ENCODE results near the gene ACY1. TPM values are rescaled to one million over a fixed set of nuclear protein-coding genes. Genes with fewer than 3 reads are reported as not detected.

ACY1 gene
- 101 and 159 TPM in 2 replicates for total RNA-seq (2014; rRNA removed; shearing (Covaris generic); ENCODE audit: low replicate concordance)

DNA sequence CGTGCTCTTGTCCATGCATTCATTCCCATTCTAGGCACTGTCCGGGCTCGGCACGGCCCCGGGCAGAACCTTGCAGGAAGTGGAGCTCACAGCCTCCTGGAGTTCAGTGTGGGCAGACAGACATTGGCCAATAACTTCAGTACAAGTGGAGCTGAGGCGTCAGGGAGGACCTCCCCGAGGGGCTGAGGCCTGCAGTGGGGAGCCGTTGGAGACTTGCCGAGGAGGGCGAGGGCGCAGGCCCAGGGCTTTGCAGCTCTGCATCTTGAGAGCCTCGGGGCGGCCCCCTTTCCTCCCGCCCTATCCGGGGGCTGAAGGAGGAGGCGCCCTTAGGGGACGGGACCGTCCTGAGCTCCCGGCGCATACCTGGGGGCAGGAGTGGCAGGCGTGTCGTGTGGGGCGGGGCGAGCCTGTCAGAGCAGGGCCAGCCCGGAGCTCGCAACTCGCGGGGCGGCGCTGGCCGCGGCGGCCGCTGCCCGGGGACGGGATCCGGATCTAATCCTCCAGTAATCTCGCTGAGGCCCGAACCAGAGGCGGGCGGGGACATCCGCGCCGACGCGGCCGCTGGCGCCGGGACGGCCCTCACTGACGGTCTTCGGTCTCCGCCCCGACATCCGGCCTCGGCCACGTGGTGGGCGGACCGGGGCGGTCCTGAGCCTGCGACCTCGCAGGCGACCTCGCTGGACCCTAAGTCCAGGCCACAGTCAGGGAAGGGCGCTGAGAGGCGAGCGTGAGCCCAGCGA, at the start of gene ACY1:
TSS of gene ACY1 (plus strand) at position 698 of the 740 bp plus-strand sequence. CDS start 530 bp downstream, outside the sequence.
- in situ Hi-C loops (cut with HindIII; ENCODE audit: low pct_unique_long_range_greater_than_20kb, low sequenced_read_pairs): no loop called here
- DNase-seq (ENCODE audit: low read depth): peak; percentile 93

DNA sequence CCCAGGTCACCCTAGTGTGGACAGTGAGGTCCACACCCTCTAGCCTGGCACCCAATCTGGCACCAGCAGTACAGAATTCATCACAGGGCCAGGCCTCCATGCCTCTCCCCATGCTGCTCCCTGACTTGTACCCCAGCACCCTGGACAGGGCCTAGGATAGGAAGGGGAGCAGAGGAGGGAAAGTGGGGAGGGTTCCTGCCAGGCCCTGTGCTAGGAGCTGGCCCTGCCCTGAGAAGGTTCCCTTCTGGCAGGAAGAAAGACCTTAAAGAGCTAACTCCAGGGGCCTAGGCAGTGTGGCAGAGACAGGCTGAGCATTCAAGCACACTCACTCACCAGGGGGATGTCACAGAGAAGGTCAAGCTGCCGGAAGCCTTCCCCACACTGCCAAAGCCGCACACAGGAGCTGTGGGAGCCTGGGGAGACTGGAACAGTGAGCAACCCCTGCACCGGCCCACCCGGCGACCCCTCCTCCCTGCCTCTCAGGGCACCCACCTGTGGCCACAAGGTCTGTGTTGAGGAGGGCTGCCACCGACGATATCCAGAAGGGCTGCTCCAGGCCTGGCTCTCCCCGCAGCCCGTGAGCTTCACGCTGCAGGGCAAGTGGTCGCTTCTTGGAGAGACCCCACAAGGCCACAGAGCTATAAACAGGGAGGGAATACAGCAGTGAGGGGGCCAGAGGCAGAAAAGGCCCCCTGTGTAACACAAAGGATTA, 49.0 kb upstream of the ACY1 start:
- in situ Hi-C loops (cut with HindIII; ENCODE audit: low pct_unique_long_range_greater_than_20kb, low sequenced_read_pairs): no loop called here
- DNase-seq (ENCODE audit: low read depth): no peak

DNA sequence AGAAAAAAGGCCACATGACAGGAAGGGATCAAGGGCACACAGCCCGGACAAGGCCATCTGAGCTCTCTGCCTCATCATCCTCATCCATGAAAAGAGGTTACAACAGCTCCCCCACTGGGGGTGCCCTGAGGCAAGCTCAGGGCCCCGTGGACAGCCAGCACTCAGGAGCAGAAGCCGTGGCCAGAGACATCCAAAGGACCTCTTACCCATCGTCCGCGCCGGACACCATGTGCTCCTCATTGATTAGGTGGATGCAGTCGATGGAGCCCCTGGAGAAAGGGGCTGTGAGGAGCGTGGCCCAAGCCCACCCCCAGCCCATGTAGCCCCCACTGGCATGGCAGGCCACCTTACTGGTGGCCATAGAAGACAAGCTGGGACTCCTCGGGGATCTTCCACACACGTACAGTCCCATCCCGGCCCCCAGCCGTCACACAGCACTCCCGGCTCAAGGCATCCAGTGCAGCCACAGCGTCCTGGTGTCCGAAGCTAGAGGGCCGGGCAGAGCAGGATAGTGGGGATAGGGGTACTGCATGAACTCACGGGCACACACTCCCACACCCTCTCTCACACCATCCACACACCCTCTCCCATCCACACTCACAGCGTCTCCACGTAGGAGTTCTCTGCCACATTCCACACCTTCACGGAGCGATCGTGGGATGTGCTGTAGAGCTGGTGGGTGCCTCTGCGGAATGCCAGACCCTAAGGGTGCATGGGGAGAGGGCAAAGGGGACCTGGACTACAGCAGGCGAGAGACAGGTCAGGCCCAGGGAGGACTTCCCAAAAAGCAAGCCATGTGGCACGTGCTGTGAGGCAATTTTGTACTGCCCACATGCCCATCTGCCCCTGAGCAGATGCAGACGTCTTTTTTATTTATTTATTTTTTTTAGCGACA, 48.1 kb upstream of the ACY1 start:
- in situ Hi-C loops (cut with HindIII; ENCODE audit: low pct_unique_long_range_greater_than_20kb, low sequenced_read_pairs): no loop called here
- no peak for DNase-seq (ENCODE audit: low read depth)

DNA sequence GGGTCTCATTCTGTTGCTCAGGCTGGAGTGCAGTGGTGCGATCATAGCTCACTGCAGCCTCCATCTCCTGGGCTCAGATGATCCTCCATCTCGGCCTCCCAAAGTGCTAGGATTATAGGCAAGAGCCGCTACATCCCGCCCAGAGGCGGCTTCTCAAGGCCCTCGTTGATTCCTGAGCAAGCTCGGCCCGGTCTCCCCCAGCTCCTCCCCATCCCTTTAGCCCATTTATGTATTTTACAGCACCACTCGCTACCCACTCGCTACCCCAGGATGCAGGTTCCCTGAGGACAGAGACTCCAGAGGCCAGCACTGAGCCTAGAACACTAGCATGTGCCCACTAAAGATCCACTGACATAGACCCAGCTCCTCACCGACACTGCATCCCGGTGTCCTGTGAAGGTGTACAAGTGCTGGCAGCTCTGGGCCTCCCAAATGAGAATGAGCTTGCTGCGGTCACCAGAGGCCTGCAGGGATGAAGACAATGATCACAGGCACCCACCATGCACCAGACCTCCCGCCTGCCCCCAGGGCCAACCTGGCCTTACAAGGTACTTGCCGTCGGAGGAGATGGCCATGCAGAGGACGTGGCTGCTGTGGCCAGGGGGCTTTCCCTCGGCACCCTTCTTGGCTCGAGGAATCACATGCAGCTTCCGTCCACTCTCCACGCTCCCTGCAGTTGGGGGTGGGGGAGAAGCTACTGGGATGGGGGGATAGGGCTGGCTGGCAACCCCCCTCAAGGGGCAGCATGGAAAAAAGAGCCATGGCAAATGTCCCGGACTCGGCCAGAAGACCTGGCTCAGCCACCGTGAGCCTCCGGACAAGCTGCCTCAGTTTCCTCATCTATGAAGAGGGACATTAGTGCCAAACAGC, 47.2 kb upstream of the ACY1 start:
- in situ Hi-C loops (cut with HindIII; ENCODE audit: low pct_unique_long_range_greater_than_20kb, low sequenced_read_pairs): no loop called here
- no peak for DNase-seq (ENCODE audit: low read depth)

DNA sequence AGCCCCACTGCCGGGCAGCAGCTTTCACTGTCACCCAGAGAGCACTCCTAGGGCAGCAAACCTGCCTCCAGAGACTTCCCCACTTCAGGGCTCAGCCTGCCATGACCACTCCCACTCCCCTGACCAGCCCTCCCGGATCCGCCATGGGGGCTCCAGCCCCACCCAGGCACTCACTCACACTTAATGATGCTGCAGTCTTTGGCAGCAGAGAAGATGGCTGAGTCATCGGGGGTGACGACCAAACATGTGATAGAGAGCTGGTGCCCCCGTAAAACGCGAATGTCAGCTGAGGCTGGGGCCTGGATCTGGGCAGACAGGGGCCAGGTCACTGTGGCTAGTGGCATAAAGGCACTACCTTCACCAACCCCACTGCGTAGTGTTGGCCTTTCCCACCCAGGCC, 46.3 kb upstream of the ACY1 start:
- no peak for DNase-seq (ENCODE audit: low read depth)

DNA sequence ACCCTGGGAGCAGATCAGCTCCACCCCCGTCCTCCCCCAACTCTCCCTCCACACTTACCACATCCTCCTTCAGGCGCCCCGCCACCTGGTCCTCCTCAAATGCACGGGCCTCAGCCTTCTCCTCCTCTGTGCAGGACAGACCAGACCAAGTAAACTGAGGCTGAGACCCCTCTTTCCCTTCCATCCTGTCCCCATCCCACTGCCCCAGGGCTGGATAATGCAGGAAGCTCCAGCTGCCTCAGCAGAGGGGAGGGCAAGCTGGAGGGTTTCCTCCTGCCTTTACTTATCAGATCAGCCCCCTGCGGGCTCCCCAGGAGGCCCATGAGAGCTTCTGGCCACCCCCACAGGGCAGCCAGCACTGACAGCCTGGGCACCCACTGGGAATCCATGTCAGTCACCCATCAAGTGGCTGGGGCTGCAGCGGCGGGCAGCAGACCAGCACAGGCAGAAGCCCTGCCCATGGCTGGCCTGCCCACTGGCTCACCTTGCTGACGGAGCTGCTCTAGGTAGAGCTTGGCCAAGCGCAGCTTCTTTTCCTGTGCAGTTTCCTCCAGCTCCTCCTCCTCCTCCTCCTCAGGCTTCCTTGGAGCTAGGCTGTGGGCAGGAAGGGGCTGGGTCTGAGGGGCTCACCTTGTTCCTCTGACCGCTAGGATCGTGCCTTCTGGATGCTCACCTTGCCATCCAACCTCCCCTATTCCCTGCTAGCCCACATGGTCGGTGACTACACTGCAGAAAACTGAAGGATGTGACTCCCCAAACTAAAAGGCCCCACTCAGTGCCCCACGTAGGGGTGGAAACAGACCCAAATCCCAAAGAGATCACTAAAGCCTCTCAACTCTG, 45.5 kb upstream of the ACY1 start:
- in situ Hi-C loops (cut with HindIII; ENCODE audit: low pct_unique_long_range_greater_than_20kb, low sequenced_read_pairs): no loop called here
- no peak for DNase-seq (ENCODE audit: low read depth)

More for the DNA sequence above, 46.3 kb upstream of the ACY1 start:
- in situ Hi-C loops (cut with HindIII; ENCODE audit: low pct_unique_long_range_greater_than_20kb, low sequenced_read_pairs): no loop called here

DNA sequence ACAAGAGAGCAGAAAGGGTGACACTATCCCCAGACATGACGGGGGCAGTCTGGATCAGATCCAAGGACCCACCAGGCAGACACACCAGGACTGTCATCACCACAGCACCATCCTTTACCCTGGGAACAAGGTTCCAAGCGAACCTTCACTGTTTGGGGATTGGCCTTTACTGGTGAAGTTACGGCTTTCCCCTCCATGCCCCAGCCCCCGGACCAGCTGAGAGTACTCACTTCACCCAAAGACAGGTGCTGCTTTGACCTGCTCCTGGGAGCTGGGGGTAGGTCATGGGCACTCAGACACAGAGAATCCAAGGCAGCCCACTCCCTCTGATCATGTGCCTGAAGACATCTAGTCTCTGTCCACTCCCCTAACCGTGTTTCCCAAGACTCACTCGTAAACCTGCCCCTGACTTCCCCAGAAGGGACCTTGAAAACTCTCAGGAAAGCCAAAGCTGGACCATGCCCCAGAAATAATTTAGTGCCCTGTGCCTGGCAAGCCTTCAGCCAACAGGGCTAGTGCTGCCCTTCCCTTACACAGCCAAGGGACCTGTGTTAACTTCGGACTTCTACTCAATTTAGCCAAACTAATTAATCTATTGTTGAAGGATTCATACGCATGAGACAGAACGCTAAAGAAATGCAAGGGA, 44.4 kb upstream of the ACY1 start:
- in situ Hi-C loops (cut with HindIII; ENCODE audit: low pct_unique_long_range_greater_than_20kb, low sequenced_read_pairs): no loop called here
- no peak for DNase-seq (ENCODE audit: low read depth)

DNA sequence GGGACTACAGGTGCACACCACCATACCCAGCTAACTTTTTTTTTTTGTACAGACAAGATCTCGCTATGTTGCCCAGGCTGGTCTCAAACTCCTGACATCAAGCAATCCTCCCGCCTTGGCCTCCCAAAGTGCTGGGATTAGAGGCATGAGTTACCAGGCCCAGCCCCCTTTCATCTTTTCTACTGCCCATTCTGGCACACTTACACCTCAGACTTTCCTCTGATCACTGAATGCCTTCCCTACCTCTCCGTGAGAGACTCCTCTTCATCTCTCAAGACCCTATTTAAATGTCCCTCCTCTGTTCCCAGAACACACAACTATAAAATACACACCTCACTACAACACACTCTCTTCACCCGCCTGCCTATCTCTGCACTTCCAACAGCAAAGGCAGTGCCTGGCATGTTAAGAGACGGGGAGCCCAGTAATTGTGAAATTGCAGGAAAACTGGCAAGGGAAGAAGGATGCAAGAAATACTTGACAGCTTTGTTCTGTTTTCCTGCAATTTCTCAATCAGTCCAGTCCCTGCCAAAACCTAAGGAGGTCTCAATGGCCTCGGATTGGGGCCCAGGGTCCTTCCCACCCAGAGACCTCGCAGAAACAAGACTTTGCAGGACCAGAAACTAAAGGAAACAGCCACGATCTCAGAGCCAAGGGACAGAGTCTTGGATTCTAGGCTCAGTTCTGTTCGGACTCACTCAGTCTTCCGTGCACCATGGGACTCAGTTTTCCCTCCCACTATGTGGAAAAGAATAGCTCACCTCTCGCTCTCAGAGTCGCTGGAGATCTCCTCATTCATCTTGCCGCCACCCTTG, 42.5 kb upstream of the ACY1 start:
- in situ Hi-C loops (cut with HindIII; ENCODE audit: low pct_unique_long_range_greater_than_20kb, low sequenced_read_pairs): no loop called here
- no peak for DNase-seq (ENCODE audit: low read depth)

DNA sequence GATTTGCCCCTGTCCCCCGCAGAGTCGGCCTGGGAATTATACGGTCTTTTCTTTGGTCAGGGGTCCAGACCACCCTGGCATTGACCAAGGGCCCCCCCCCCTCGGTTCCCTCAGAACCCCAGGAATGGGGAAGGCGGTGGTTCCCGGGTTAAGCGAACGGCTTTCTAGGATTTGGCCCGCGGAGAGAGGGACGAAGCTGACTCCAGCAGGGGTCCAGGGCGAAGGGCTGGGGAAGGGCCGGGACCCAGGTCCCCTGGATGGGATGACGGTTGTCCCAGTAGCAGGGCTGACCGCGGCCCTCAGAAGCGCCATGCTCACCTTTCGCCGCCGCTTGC, 41.9 kb upstream of the ACY1 start:
- in situ Hi-C loops (cut with HindIII; ENCODE audit: low pct_unique_long_range_greater_than_20kb, low sequenced_read_pairs): no loop called here
- no peak for DNase-seq (ENCODE audit: low read depth)

DNA sequence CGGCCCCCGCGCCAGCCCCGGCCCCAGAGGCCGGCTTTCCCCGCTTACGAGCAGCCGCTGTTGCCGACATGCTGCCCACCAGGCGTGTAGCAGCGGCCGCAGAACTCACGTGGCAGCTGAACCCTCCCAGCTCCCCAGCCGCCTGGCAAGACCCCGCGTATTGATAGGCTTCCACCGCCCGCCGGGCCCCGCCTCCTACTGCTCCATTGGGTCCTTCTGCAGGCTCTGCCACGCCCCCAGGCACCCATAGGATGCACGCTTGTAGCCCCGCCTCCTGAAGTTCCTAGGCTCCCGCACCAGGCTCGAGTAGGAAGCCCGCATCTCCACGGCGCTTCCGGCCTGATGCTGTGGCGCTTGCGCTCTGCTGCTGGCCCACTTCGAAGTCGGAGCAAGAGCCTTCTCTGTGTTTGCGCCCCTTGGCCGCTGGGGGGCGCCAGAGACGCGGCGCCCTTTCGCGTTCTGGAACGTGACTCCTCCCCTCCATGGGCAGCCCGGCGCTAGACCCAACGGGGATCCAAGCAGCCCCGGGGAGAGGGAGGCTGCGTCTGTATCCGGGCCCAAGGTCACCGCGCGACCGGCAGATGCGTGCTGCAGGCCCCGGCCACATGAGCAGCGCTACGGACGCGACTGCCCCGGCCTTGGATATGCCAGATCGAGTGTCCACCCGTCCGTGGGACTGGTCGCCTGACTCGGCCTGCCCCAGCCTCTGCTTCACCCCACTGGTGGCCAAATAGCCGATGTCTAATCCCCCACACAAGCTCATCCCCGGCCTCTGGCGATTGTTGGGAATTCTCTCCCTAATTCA, 41.3 kb upstream of the ACY1 start, which contains the start of the genes PARP3 and RRP9:
TSS of gene PARP3 (plus strand) at position 566 of the 805 bp plus-strand sequence. CDS start 993 bp downstream, outside the sequence.
TSS of gene RRP9 (minus strand) at position 107 of the 805 bp plus-strand sequence. CDS start at position 70, 37 bp downstream.
- DNase-seq (ENCODE audit: low read depth): peak; percentile 99
- in situ Hi-C loops (cut with HindIII; ENCODE audit: low pct_unique_long_range_greater_than_20kb, low sequenced_read_pairs): no loop called here

DNA sequence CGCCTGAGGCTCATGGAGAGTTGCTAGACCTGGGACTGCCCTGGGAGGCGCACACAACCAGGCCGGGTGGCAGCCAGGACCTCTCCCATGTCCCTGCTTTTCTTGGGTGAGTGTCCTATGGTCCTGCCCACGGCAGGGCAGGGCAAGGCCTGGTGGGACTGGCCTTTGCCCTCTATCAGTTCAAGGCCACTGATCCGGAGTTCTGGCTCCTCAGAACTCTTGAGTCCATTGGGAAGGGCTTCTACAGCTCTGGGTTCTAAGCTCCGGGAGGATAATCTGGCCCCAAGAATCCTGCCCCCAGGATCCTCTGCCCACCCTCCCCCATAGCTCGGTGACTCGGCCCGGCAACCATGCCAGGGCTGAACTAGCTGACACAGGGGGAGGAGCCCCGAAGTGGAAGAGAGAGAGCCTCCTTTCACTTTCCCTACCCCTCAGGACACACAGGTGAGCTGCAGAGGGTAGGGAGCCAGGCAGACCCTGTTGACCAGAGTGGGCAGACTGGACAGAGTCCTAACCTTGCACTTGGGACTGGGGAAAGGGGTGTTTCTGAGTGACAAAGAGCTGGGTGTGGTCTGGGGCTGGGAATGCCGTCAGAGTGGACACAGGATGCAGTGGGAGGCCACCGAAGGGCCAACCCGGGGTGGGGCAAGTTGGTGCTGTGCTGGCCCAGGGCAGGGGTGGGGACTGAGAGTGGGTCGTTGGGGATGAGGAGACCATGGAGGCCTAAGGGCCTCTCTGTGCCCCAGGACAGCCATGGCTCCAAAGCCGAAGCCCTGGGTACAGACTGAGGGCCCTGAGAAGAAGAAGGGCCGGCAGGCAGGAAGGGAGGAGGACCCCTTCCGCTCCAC, 40.5 kb upstream of the ACY1 start:
- in situ Hi-C loops (cut with HindIII; ENCODE audit: low pct_unique_long_range_greater_than_20kb, low sequenced_read_pairs): no loop called here

DNA sequence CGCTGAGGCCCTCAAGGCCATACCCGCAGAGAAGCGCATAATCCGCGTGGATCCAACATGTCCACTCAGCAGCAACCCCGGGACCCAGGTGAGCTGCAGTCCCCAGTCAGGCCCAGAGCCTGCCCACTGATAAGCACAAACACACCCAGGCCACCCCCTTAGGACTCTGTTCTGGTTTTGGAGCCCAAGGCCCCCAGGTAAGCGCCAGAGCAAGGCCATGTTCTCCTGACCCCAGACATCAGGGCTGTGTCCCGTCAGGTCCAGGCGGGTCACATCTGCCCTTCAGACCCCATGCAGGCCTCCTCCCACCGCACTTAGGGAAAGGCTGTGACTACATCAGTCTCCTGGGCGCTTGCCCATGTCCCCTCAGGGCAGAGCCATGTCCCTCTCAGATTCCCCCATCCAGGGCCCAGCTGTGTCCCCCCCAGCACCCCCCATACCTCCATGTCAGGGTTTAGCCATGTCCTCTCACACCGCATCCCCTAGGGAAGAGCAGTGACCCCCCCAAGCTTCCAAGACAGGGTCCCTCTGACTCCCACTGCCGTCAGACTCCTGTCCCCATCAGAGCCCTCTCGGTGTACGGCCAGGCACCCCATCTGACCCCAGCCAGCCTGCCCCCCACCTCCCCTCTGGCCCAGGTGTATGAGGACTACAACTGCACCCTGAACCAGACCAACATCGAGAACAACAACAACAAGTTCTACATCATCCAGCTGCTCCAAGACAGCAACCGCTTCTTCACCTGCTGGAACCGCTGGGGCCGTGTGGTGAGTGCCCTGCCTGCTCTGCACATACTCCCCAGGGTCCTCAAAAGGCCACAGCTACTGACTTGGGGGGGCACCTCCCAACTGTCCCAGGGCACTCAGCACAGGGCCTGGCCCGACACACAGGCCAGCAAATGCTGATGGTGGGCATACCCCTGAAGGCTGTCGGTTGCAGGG, 39.6 kb upstream of the ACY1 start:
- DNase-seq (ENCODE audit: low read depth): no peak
- in situ Hi-C loops (cut with HindIII; ENCODE audit: low pct_unique_long_range_greater_than_20kb, low sequenced_read_pairs): no loop called here

More for the DNA sequence above, 40.5 kb upstream of the ACY1 start:
- peak; percentile 68 for DNase-seq (ENCODE audit: low read depth)

DNA sequence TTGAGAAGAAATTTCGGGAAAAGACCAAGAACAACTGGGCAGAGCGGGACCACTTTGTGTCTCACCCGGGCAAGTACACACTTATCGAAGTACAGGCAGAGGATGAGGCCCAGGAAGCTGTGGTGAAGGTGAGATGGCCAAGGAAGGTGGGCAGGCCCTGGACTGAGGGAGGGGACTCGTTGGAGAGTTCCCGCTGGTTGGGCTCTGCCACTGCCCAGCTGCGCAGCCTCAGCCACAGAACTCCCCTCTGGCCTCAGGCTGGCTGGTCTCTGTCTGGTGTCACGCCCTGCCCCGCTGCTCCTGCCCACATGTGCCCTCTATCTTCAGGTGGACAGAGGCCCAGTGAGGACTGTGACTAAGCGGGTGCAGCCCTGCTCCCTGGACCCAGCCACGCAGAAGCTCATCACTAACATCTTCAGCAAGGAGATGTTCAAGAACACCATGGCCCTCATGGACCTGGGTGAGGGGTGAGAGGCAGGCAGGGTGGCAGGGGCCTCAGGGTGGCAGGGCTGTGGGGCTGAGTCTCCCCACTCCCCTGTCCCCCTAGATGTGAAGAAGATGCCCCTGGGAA, 38.8 kb upstream of the ACY1 start:
- no peak for DNase-seq (ENCODE audit: low read depth)
- in situ Hi-C loops (cut with HindIII; ENCODE audit: low pct_unique_long_range_greater_than_20kb, low sequenced_read_pairs): no loop called here

Measured in Caki2 (cell line).